Keratinocyte (primary cell): ENCODE results near the gene ZNF433.

ENCODE experiments used
- EZH2 ChIP-seq: IDR thresholded peaks from one replicate; pipeline ENCODE4 v1.6.1; 2012; ENCODE audit warnings: inconsistent platforms, mild to moderate bottlenecking, low read length, moderate library complexity
- TF ChIP-seq, protein P1 (sequence below), 3 experiments: IDR thresholded peaks in 1 of 3; conservative IDR thresholded peaks in 1 of 3; optimal IDR thresholded peaks in 1 of 3; 2 replicates in 2 of 3; 3 replicates in 1 of 3; pipeline versions ENCODE3 to v1.5.1; 2011; ENCODE audit warnings: low read length in 3 of 3, mild to moderate bottlenecking in 3 of 3, moderate library complexity in 2 of 3, control low read depth in 1 of 3, inconsistent platforms in 1 of 3; ENCODE audit not compliant: insufficient read depth in 2 of 3; ENCODE audit errors: extremely low read depth in 1 of 3

DNA sequence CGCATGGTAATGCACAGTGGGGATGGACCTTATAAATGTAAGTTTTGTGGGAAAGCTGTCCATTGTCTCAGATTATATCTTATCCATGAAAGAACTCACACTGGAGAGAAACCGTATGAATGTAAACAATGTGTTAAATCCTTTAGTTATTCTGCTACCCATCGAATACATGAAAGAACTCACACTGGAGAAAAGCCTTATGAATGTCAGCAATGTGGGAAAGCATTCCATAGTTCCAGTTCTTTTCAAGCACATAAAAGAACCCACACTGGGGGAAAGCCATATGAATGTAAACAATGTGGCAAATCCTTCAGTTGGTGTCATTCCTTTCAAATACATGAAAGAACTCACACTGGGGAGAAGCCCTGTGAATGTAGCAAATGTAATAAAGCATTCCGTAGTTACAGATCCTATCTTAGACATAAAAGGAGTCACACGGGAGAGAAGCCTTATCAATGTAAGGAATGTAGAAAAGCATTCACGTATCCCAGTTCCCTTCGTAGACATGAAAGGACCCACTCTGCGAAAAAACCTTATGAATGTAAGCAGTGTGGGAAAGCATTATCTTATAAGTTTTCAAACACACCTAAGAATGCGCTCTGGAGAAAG, 56.9 kb downstream of the ZNF433 start:
- TF ChIP-seq, protein P1, sequence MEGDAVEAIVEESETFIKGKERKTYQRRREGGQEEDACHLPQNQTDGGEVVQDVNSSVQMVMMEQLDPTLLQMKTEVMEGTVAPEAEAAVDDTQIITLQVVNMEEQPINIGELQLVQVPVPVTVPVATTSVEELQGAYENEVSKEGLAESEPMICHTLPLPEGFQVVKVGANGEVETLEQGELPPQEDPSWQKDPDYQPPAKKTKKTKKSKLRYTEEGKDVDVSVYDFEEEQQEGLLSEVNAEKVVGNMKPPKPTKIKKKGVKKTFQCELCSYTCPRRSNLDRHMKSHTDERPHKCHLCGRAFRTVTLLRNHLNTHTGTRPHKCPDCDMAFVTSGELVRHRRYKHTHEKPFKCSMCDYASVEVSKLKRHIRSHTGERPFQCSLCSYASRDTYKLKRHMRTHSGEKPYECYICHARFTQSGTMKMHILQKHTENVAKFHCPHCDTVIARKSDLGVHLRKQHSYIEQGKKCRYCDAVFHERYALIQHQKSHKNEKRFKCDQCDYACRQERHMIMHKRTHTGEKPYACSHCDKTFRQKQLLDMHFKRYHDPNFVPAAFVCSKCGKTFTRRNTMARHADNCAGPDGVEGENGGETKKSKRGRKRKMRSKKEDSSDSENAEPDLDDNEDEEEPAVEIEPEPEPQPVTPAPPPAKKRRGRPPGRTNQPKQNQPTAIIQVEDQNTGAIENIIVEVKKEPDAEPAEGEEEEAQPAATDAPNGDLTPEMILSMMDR (optimal IDR thresholded peaks at IDR 0.05 in 1 of 3, IDR thresholded peaks at IDR 0.05 in 1 of 3, conservative IDR thresholded peaks at IDR 0.05 in 1 of 3; ENCODE audit: extremely low read depth in 1 of 3, insufficient read depth in 2 of 3, low read length in 3 of 3), result no peak
- TF ChIP-seq EZH2, result no peak
